GM12878 (cell line): Measurements from ENCODE around the gene PHYKPL. TPM values are rescaled to one million over a fixed set of nuclear protein-coding genes. Genes with fewer than 3 reads are reported as not detected.
A peak's percentile ranks its signal among the peaks of the same experiment; 100 is the strongest.

ENCODE experiments used
- ATAC-seq: fragments of 200-7000 bp; cut with Tn5 transposase; 3 replicates; pipeline ENCODE4 v1.9.1; 2020; ENCODE audit warnings: mild to moderate bottlenecking, moderate library complexity
- BruUV-seq: library from RNA; stranded (reverse); fragments of 400-500 nt; replicated peaks from 2 replicates; lab custom pipeline; 2021; lab: Mats Ljungman, UMichigan
- CTCF ChIA-PET: fragments of 300-600 bp; sonication (Branson Sonifier 250); formaldehyde crosslinking; extraction: SDS; loops from one replicate; lab custom pipeline; 2021; ENCODE audit warnings: inconsistent platforms; lab: Yijun Ruan, JAX
- POLR2A ChIA-PET: fragments of 350-600 bp; formaldehyde crosslinking; extraction: SDS; loops from one replicate; lab custom pipeline; 2021; ENCODE audit warnings: inconsistent platforms; lab: Charles Lee
- RAD21 ChIA-PET: fragments of 300-600 bp; sonication (Branson Sonifier 250); formaldehyde crosslinking; loops from one replicate; lab custom pipeline; 2023; ENCODE audit warnings: antibody characterized with exemption; ENCODE audit not compliant: unreplicated experiment; lab: Charles Lee
- SMC1A ChIA-PET: fragments of 300-600 bp; sonication (Branson Sonifier 250); formaldehyde crosslinking; loops from one replicate; lab custom pipeline; 2023; ENCODE audit not compliant: unreplicated experiment, uncharacterized antibody; lab: Charles Lee
- DNase-seq: peaks from one replicate; pipeline ENCODE4 v3.0.0-alpha.2; 2011; ENCODE audit warnings: low read depth, low spot score
- FAIRE-seq: peaks from 3 replicates; lab custom pipeline; 2011; peaks lifted over from hg19 to GRCh38; lab: Jason Lieb, UNC
- H2AFZ ChIP-seq: 2 replicates; pipeline ENCODE4 v1.6.0; 2011; ENCODE audit warnings: low read depth, low read length, control low read depth; ENCODE audit not compliant: control insufficient read depth
- H3K27ac ChIP-seq: 2 replicates; pipeline ENCODE4 v1.5.1; 2011; ENCODE audit warnings: control low read depth; ENCODE audit not compliant: control insufficient read depth, insufficient read depth
- H3K27me3 ChIP-seq, 2 experiments: replicated peaks in 1 of 2; 2 replicates each; pipeline versions ENCODE4 v1.6.0 to v1.6.1; 2011; ENCODE audit warnings: low read length in 1 of 2; ENCODE audit not compliant: control insufficient read depth in 2 of 2, insufficient read depth in 2 of 2
- H3K36me3 ChIP-seq, 2 experiments: 2 replicates each; pipeline ENCODE4 v1.5.1; 2011; ENCODE audit warnings: low read length in 1 of 2; ENCODE audit not compliant: control insufficient read depth in 2 of 2, insufficient read depth in 2 of 2
- H3K4me1 ChIP-seq: 2 replicates; pipeline ENCODE4 v1.6.1; 2011; ENCODE audit warnings: mild to moderate bottlenecking, low read length, moderate library complexity, mixed read lengths; ENCODE audit not compliant: control insufficient read depth, insufficient read depth
- H3K4me2 ChIP-seq: 2 replicates; pipeline ENCODE4 v1.6.0; 2011; ENCODE audit warnings: control low read depth; ENCODE audit not compliant: control insufficient read depth, insufficient read depth
- H3K4me3 ChIP-seq: fragments of 200-600 bp; sonication (generic); 2 replicates; pipeline ENCODE4 v1.5.1; 2016
- H3K79me2 ChIP-seq: 2 replicates; pipeline ENCODE4 v1.6.0; 2011; ENCODE audit warnings: low read length; ENCODE audit not compliant: control insufficient read depth, insufficient read depth
- H3K9ac ChIP-seq: 2 replicates; pipeline ENCODE4 v1.8.0; 2011; ENCODE audit warnings: low read length, control low read depth, mixed read lengths; ENCODE audit not compliant: control insufficient read depth, insufficient read depth
- H3K9me3 ChIP-seq: replicated peaks from 3 replicates; pipeline ENCODE4 v1.5.1; 2011; ENCODE audit warnings: mild to moderate bottlenecking, low read length; ENCODE audit not compliant: control insufficient read depth, insufficient read depth
- H4K20me1 ChIP-seq: 2 replicates; pipeline ENCODE4 v1.6.0; 2011; ENCODE audit not compliant: control insufficient read depth, insufficient read depth
- CEBPB ChIP-seq, 2 experiments: fragments of 150-350 bp in 1 of 2; IDR thresholded peaks; 2 replicates each; pipeline ENCODE4 v1.6.1; 2012 to 2014; ENCODE audit warnings: low read depth in 2 of 2, low read length in 2 of 2, borderline replicate concordance in 1 of 2, inconsistent platforms in 1 of 2
- MXI1 ChIP-seq: fragments of 150-350 bp; IDR thresholded peaks from 2 replicates; pipeline ENCODE4 v1.6.1; 2011; ENCODE audit warnings: low read depth, mild to moderate bottlenecking, inconsistent platforms, low read length, improper control_type of control experiment
- POLR2A ChIP-seq: IDR thresholded peaks from 2 replicates; pipeline ENCODE4 v1.6.1; 2011; ENCODE audit warnings: low read depth, mild to moderate bottlenecking, low read length
- POLR2AphosphoS5 ChIP-seq: IDR thresholded peaks from 2 replicates; pipeline ENCODE4 v1.6.1; 2011; ENCODE audit warnings: mild to moderate bottlenecking, low read length, inconsistent platforms
- SIN3A ChIP-seq: IDR thresholded peaks from 2 replicates; pipeline ENCODE4 v1.6.1; 2012; ENCODE audit warnings: low read depth, low read length, improper control_type of control experiment
- WGBS: methylation state at CpG from one replicate; pipeline ENCODE4 v1.1.6; 2016; ENCODE audit warnings: low lambda C conversion rate; ENCODE audit not compliant: insufficient replicate concordance, insufficient coverage; ENCODE audit errors: missing lambda C conversion rate; 5-methylcytosine and 5-hydroxymethylcytosine counted together
- in situ Hi-C: fragments of 300-500 bp; cut with MboI; formaldehyde crosslinking; loops from 9 replicates; pipeline ENCODE4 v1.14.3; 2018; ENCODE audit warnings: mixed read lengths
- intact Hi-C: fragments of 100-400 bp; cut with micrococcal nuclease; formaldehyde crosslinking; loops from one replicate; pipeline ENCODE4 v1.14.2; 2022; ENCODE audit not compliant: unreplicated experiment
- polyA plus RNA-seq, 11 experiments: library from polyadenylated mRNA; depleted of rRNA in 4 of 11; unstranded in 6 of 11; stranded (reverse) in 5 of 11; fragments of >200 nt; fragmentation: Nextera tagmentation in 4 of 11; fragmentation: Illumina TruSeq in 1 of 11; extraction: Ambion mirVana in 4 of 11; extraction: Trizol in 1 of 11; gene quantifications; 1 replicate in 1 of 11; 2 replicates in 10 of 11; pipeline versions ENCODE4 v1.2.1 to v1.2.3, GENCODE V29; 2011 to 2016; ENCODE audit warnings: inconsistent platforms in 2 of 11, missing spikeins in 2 of 11, low read depth in 1 of 11
- total RNA-seq, 4 experiments: library from RNA; depleted of rRNA in 3 of 4; stranded (reverse); fragments of >200 nt in 3 of 4; fragmentation: Illumina TruSeq in 1 of 4; extraction: Trizol in 1 of 4; gene quantifications; 2 replicates each; pipeline versions ENCODE4 v1.2.1 to v1.2.3, GENCODE V29; 2013 to 2021

The PHYKPL gene
- total and polyA plus RNA-seq, 10 of the 15 experiments (the other 5 are each of a cell fraction or from before 2014, with no cell fraction given) = 4.5 to 53.9 (median 25.6) TPM

- Histone ChIP-seq H3K4me2 (no peak overlapping the region), H3K27me3 (no peaks in the 10 kb centered on the region), H2AFZ (no peak overlapping the region), H3K27ac (no peak overlapping the region), H3K4me1 (no peaks in the 10 kb centered on the region; the same call in 1 of the 2 replicates), H3K36me3 (peaks cover 16 to 30% of the 10 kb centered on the region in 2 experiments), H4K20me1 (no peaks in the 10 kb centered on the region), H3K79me2 (no peaks in the 10 kb centered on the region), H3K9ac (no peak overlapping the region), H3K4me3 (no peak overlapping the region), H3K9me3 (no peaks in the 10 kb centered on the region)
- TF ChIP-seq CEBPB (IDR thresholded peaks at IDR 0.05; ENCODE audit: borderline replicate concordance in 1 of 2, low read depth in 2 of 2, low read length in 2 of 2) = no peak
- TF ChIP-seq MXI1 = no peak
- WGBS = 73% methylated on average over 5 of the region's 5 CpGs
- no peak for DNase-seq
- in situ Hi-C loops = no loop called here
- intact Hi-C loops = no loop called here
- no peak for ATAC-seq
- POLR2A ChIA-PET = no interaction called here
- no peak for FAIRE-seq
- RAD21 ChIA-PET = no interaction called here
- SMC1A ChIA-PET = no interaction called here
- CTCF ChIA-PET = no interaction called here
- TSS peak; percentile 28 for BruUV-seq
Observed at GRCh38 chr5:178218237-178218776, 14.3 kb downstream of the PHYKPL start.

GRCh38 chr5:178216779-178217178, 15.8 kb downstream of the PHYKPL start:
- H3K36me3 ChIP-seq = peaks cover 29 to 35% of the 10 kb centered on the region in 2 experiments
- H3K4me1 ChIP-seq = no peaks in the 10 kb centered on the region; the same call in 1 of the 2 replicates
- H3K9ac ChIP-seq = no peak overlapping the region
- no peak overlapping the region for H3K4me3 ChIP-seq
- ChIA-PET CTCF (interaction anchor here (0.6 to 1.8 kb wide), 2 partner anchors 10 to 64 kb away, joined by 3 to 12 read pairs; no protein-coding TSS in a partner anchor), SMC1A (interaction anchor here (1.0 to 1.5 kb wide), 3 partner anchors 9 to 17 kb away, joined by 3 to 6 read pairs (median 4); no protein-coding TSS in a partner anchor), POLR2A (interaction anchor here (1.0 to 3.9 kb wide), 2 partner anchors 11 to 12 kb away, joined by 3 to 13 read pairs; partner anchors contain the start of gene HNRNPAB), RAD21 (no interaction called here)
- no peak overlapping the region for H3K27ac ChIP-seq
- 85% methylated on average over 3 of the region's 3 CpGs for WGBS
- no peaks in the 10 kb centered on the region; the same call in 1 of the 2 replicates for H4K20me1 ChIP-seq
- no peak for FAIRE-seq
- DNase-seq = no peak
- H3K9me3 ChIP-seq = no peaks in the 10 kb centered on the region
- no peaks in the 10 kb centered on the region; the same call in 1 of the 2 replicates for H3K79me2 ChIP-seq
- no TSS peak for BruUV-seq
- H3K4me2 ChIP-seq = no peak overlapping the region
- intact Hi-C loops = no loop called here
- no peak for ATAC-seq
- H3K27me3 ChIP-seq = no peaks in the 10 kb centered on the region
- TF ChIP-seq POLR2AphosphoS5 = 0 out of 2 replicates have a peak, but pooled peaks have one; percentile 4
- no peak for TF ChIP-seq SIN3A
- TF ChIP-seq POLR2A = 0 out of 2 replicates have a peak, but pooled peaks have one; percentile 33
- in situ Hi-C loops = no loop called here
- no peak overlapping the region for H2AFZ ChIP-seq
